GM21360 (cell line): ENCODE results near the gene SLC12A3.
A peak's percentile ranks its signal among the peaks of the same experiment; 100 is the strongest.

Experiments
- ATAC-seq: cut with Tn5 transposase; IDR thresholded peaks from one replicate; pipeline ENCODE4 v1.9.1; 2021; ENCODE audit warnings: mild to moderate bottlenecking, moderate library complexity; ENCODE audit not compliant: unreplicated experiment

The SLC12A3 gene

GRCh38 chr16:56848029-56848936, 16.7 kb upstream of the SLC12A3 start:
- ATAC-seq: no peak

- ATAC-seq: no peak
Measured at GRCh38 chr16:56848955-56849689, 15.9 kb upstream of the SLC12A3 start.

- no peak for ATAC-seq
Measured at GRCh38 chr16:56849690-56850680, 15.0 kb upstream of the SLC12A3 start.

- ATAC-seq: no peak
Measured at GRCh38 chr16:56851671-56852400, 13.2 kb upstream of the SLC12A3 start.

DNA sequence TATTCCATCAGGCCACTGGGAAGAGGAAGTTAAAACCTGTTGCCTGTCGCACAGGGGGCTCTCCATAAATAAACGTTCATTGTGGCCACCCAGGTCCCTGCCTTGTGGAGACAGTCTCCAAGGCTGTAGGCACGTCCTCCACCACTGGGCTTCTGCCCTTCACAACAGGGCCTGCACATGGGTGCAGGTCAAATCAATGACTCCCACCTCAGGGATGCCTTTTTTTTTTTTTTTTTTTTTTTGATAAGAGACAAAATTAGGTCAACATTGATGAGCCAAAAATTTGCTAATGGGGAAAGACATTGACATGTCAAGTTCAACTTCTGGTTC, 12.6 kb upstream of the SLC12A3 start:
- ATAC-seq: no peak

DNA sequence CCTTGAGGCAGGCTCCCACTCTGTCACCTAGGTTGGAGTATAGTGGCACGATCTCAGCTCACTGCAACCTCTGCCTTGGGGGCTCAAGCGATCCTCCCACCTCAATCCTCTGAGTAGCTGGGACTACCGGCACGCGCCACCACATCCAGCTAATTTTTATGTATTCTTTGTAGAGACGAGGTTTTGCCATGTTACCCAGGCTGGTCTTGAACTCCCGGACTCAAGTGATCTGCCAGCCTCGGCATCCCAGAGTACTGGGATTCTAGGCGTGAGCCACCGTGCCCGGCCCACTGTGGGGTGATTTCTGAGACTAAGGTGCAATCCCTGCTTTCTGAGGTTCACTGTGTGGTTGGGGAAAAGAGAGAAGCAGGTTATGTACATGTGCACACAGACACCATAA, 12.0 kb upstream of the SLC12A3 start:
- ATAC-seq: no peak

GRCh38 chr16:56855201-56855600, 9.8 kb upstream of the SLC12A3 start:
- no peak for ATAC-seq

- no peak for ATAC-seq
Measured at GRCh38 chr16:56855946-56856345, 9.1 kb upstream of the SLC12A3 start.

- no peak for ATAC-seq
Measured at GRCh38 chr16:56856876-56857447, 8.0 kb upstream of the SLC12A3 start.

GRCh38 chr16:56858374-56858773, 6.6 kb upstream of the SLC12A3 start:
- ATAC-seq: no peak

DNA sequence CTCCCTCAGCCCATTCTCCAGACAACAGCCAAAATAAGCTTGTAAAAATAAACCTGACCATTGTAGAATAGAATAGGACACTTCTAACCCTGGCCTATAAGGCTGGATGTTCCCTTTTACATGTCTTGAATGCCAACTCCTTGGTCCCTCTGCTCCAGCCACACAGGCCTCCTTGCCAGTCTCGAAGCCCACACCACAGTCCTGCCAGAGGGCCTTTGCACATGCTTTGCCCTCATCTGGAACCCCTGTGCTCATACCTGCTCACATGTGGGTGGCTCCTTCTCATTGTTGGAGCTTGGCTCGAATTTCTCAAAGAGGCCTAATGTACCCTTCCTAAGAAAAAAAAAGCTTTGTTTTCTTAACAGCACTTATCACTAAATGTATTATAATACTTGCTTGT, 5.4 kb upstream of the SLC12A3 start:
- ATAC-seq: no peak

GRCh38 chr16:56860226-56861020, 4.6 kb upstream of the SLC12A3 start:
- ATAC-seq: peak; percentile 86

DNA sequence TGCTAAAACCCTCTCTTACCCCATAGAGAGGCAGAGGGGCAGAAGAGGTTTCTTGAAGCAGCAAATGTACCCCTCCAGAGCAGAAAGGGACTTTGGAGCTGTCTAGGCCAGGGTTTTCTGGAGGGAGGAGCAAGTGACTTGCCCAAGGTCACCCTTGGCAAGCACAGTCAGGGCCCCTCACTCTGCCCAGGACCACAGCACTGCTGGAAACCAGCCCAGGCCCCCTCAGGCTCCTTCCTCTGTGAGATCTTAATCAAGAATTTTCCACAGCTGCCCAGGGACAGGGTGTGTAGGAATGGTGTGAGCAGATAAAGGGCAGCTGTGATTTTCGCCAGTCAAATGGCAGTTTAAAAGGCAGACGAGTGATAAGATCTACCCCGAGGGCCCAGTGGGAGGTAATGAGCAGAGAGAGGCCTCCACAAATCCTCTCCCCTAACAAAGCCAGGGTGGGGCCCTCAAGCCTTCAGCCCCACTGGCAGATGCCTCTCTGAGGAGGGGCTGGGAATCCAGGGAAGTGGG, 3.9 kb upstream of the SLC12A3 start:
- ATAC-seq: no peak

DNA sequence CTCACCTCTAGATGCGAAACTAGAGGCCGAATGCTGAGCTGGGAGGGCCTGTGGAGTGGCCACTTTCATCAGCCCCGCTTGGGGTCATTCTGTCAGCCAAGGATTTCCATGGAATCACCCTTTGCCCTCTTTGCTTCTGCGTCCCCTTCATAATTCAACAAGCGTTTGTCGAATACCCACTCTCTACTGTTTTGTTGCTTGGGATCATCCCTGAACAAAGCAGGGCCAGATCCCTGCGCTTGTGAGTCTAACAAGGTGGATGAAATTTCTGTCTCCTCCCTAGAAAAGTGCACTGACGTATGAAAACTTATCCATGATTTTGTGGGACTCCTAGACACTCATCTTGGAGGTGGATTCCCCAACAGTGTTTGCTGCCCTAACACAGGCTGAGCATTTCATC, 3.3 kb upstream of the SLC12A3 start:
- no peak for ATAC-seq

- ATAC-seq: no peak
Measured at GRCh38 chr16:56862776-56863175, 2.2 kb upstream of the SLC12A3 start.

DNA sequence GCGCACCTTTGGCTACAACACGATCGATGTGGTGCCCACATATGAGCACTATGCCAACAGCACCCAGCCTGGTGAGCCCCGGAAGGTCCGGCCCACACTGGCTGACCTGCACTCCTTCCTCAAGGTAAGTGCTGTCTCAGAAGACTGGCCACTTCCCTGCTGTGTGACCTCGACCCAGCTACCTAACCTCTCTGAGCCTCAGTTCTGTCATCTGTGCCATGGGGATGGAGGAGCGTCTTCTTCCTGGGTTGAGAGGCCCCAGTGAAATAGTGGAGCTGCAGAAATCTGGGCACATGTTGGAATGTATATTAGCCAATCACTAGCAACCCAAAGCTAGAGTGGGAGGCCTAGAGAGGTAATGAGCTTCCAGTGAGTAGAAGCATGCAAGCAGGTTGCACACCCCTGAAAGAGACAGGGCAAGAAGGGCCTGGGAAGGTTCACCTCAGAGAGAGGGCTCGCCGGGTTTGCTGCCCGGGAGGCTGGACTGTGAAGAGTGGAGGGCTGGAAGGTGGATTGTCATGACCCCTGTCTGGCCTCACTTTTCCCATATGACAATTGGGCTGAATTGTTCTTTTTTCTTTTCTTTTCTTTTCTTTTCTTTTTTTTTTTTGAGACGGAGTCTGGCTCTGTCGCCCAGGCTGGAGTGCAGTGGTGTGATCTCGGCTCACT, 521 bp downstream of the SLC12A3 start:
- ATAC-seq: no peak

GRCh38 chr16:56866955-56867830, 2.2 kb downstream of the SLC12A3 start:
- no peak for ATAC-seq

DNA sequence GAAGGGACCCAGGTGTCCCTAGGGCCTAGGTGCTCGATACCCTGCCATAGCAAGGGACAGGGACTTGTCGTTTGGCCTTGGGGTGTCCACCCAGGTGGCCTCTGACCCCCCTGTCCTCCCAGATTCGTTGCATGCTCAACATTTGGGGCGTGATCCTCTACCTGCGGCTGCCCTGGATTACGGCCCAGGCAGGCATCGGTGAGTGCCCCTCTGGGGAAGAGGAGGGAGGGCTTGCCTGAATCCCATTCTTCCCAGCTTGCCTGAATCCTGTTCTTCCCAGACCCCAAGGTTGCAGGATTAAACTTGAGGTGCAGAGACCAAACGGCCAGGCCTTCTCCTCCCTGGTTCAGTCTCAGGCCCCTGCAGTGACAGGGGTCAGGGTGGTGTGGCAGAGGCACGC, 3.2 kb downstream of the SLC12A3 start:
- no peak for ATAC-seq
